Activated CD8-positive, alpha-beta memory T cell treated with anti-CD3 and anti-CD28 coated beads, Interleukin-2, amount 50 U/mL, for 1 hour (primary cell): Measurements from ENCODE around the gene WDR33.
"Not testable (repeated sequence)": the region's sequence is repeated elsewhere in the genome, so short reads cannot be mapped to it uniquely, and the experiment has no call there.

Experiments used
- DNase-seq: peaks from one replicate; pipeline ENCODE4 v3.0.0-alpha.2; 2020; ENCODE audit errors: extremely low read depth

The WDR33 gene

GRCh38 chr2:127763776-127764175 is 47.2 kb downstream of the WDR33 start:
- DNase-seq, result no peak

GRCh38 chr2:127762846-127763245 is 48.1 kb downstream of the WDR33 start:
- no peak for DNase-seq

- DNase-seq, result no peak
Measured at GRCh38 chr2:127762441-127762840, 48.5 kb downstream of the WDR33 start.

GRCh38 chr2:127759931-127760330 is 51.0 kb downstream of the WDR33 start:
- no peak for DNase-seq

- no peak for DNase-seq
Measured at GRCh38 chr2:127754186-127754585, 56.8 kb downstream of the WDR33 start.

GRCh38 chr2:127753374-127753773 is 57.6 kb downstream of the WDR33 start:
- DNase-seq, result no peak

- DNase-seq, result not testable (repeated sequence)
Measured at GRCh38 chr2:127749537-127749936, 61.4 kb downstream of the WDR33 start.

- no peak for DNase-seq
Measured at GRCh38 chr2:127747621-127748020, 63.4 kb downstream of the WDR33 start.

- DNase-seq, result no peak
Measured at GRCh38 chr2:127743477-127744026, 67.4 kb downstream of the WDR33 start.

- no peak for DNase-seq
Measured at GRCh38 chr2:127740665-127741288, 70.2 kb downstream of the WDR33 start.

GRCh38 chr2:127739800-127740199 is 71.2 kb downstream of the WDR33 start:
- no peak for DNase-seq

- DNase-seq, result no peak
Measured at GRCh38 chr2:127737892-127738291, 73.1 kb downstream of the WDR33 start.

- no peak for DNase-seq
Measured at GRCh38 chr2:127735537-127736399, 75.2 kb downstream of the WDR33 start.

- no peak for DNase-seq
Measured at GRCh38 chr2:127735044-127735443, 75.9 kb downstream of the WDR33 start.

GRCh38 chr2:127733816-127734537 is 77.0 kb downstream of the WDR33 start:
- no peak for DNase-seq

- no peak for DNase-seq
Measured at GRCh38 chr2:127733113-127733815, 77.7 kb downstream of the WDR33 start.

GRCh38 chr2:127726158-127726880 is 84.7 kb downstream of the WDR33 start:
- no peak for DNase-seq

- DNase-seq, result no peak
Measured at GRCh38 chr2:127722807-127723206, 88.2 kb downstream of the WDR33 start.

- DNase-seq, result no peak
Measured at GRCh38 chr2:127721978-127722355, 89.0 kb downstream of the WDR33 start.

- no peak for DNase-seq
Measured at GRCh38 chr2:127721311-127721977, 89.5 kb downstream of the WDR33 start.
